GM21447 (cell line): ENCODE results near the gene MYH9.
"Not testable (repeated sequence)": the region's sequence is repeated elsewhere in the genome, so short reads cannot be mapped to it uniquely, and the experiment has no call there.

ENCODE experiments used
- ATAC-seq: cut with Tn5 transposase; IDR thresholded peaks from one replicate; pipeline ENCODE4 v1.9.1; 2021; ENCODE audit not compliant: unreplicated experiment

The MYH9 gene

GRCh38 chr22:36296690-36297089 lies 91.1 kb downstream of the MYH9 start:
- no peak for ATAC-seq

- no peak for ATAC-seq
Measured at GRCh38 chr22:36295247-36295646, 92.5 kb downstream of the MYH9 start.

GRCh38 chr22:36294801-36295200 lies 93.0 kb downstream of the MYH9 start:
- no peak for ATAC-seq

- ATAC-seq: no peak
Measured at GRCh38 chr22:36294293-36294620, 93.5 kb downstream of the MYH9 start.

GRCh38 chr22:36293606-36294292 lies 94.0 kb downstream of the MYH9 start:
- ATAC-seq: no peak

- no peak for ATAC-seq
Measured at GRCh38 chr22:36292823-36293530, 94.8 kb downstream of the MYH9 start.

- ATAC-seq: no peak
Measured at GRCh38 chr22:36291831-36292740, 95.7 kb downstream of the MYH9 start.

- not testable (repeated sequence) for ATAC-seq
Measured at GRCh38 chr22:36290391-36291075, 97.2 kb downstream of the MYH9 start.

GRCh38 chr22:36289948-36290371 lies 97.8 kb downstream of the MYH9 start:
- not testable (repeated sequence) for ATAC-seq

GRCh38 chr22:36289406-36289870 lies 98.3 kb downstream of the MYH9 start:
- ATAC-seq: no peak

GRCh38 chr22:36288571-36289405 lies 99.0 kb downstream of the MYH9 start:
- ATAC-seq: no peak

- ATAC-seq: no peak
Measured at GRCh38 chr22:36287881-36288515, 99.8 kb downstream of the MYH9 start.

GRCh38 chr22:36286096-36286957 lies 101.4 kb downstream of the MYH9 start:
- ATAC-seq: no peak

GRCh38 chr22:36285545-36285944 lies 102.2 kb downstream of the MYH9 start:
- no peak for ATAC-seq

- no peak for ATAC-seq
Measured at GRCh38 chr22:36285017-36285416, 102.8 kb downstream of the MYH9 start.

- no peak for ATAC-seq
Measured at GRCh38 chr22:36284171-36284571, 103.6 kb downstream of the MYH9 start.

GRCh38 chr22:36282328-36282831 lies 105.4 kb downstream of the MYH9 start:
- ATAC-seq: no peak

- ATAC-seq: no peak
Measured at GRCh38 chr22:36281781-36282327, 105.9 kb downstream of the MYH9 start.
